Limb (tissue), 2 donors: Measurements from ENCODE around the gene FANCE.
A peak's percentile ranks its signal among the peaks of the same experiment; 100 is the strongest.

Experiments used
- DNase-seq, 2 donors: peaks; one replicate each; pipeline ENCODE4 v3.0.0-alpha.2; 2016; ENCODE audit errors: extremely low spot score in 2 of 2

Gene FANCE

GRCh38 chr6:35483893-35484645 is 31.9 kb downstream of the FANCE start:
- DNase-seq, result no peak

GRCh38 chr6:35484921-35485392 is 32.8 kb downstream of the FANCE start:
- DNase-seq, result peak in 1 of 2 donors; percentile 38

GRCh38 chr6:35485402-35485877 is 33.3 kb downstream of the FANCE start:
- no peak for DNase-seq

GRCh38 chr6:35486005-35486925 is 34.1 kb downstream of the FANCE start:
- DNase-seq, result peak in 1 of 2 donors; percentile 55

GRCh38 chr6:35487658-35488516 is 35.7 kb downstream of the FANCE start:
- peak in 1 of 2 donors; percentile 51 for DNase-seq

- DNase-seq, result no peak
Observed at GRCh38 chr6:35488517-35488862, 36.4 kb downstream of the FANCE start.

- DNase-seq, result no peak
Observed at GRCh38 chr6:35489066-35489465, 36.9 kb downstream of the FANCE start.

- peak; percentile 74 to 88 for DNase-seq
Observed at GRCh38 chr6:35489995-35490791, 38.1 kb downstream of the FANCE start.

- DNase-seq, result no peak
Observed at GRCh38 chr6:35490821-35491557, 38.9 kb downstream of the FANCE start.

- peak in 1 of 2 donors; percentile 58 for DNase-seq
Observed at GRCh38 chr6:35491558-35492257, 39.6 kb downstream of the FANCE start.

- DNase-seq, result peak; percentile 66 to 72
Observed at GRCh38 chr6:35492258-35492973, 40.3 kb downstream of the FANCE start.

- DNase-seq, result no peak
Observed at GRCh38 chr6:35492974-35493284, 40.8 kb downstream of the FANCE start.

GRCh38 chr6:35493307-35493983 is 41.3 kb downstream of the FANCE start:
- peak in 1 of 2 donors; percentile 34 for DNase-seq

GRCh38 chr6:35494161-35494563 is 42.0 kb downstream of the FANCE start:
- peak in 1 of 2 donors; percentile 43 for DNase-seq

GRCh38 chr6:35495258-35496035 is 43.3 kb downstream of the FANCE start:
- no peak for DNase-seq

- DNase-seq, result peak in 1 of 2 donors; percentile 67
Observed at GRCh38 chr6:35496036-35496840, 44.1 kb downstream of the FANCE start.
